Subcutaneous adipose tissue (tissue), 4 donors: Measurements from ENCODE around the gene DCUN1D3. TPM values are rescaled to one million over a fixed set of nuclear protein-coding genes. Genes with fewer than 3 reads are reported as not detected.

Source experiments
- CTCF ChIP-seq: fragments of 450-650 bp; IDR thresholded peaks from one replicate; pipeline ENCODE4 v1.5.1; 2016; ENCODE audit warnings: low read depth, mild to moderate bottlenecking, control low read depth, antibody characterized with exemption, moderate library complexity
- total RNA-seq, 4 donors: library from RNA; depleted of rRNA; stranded (reverse); fragments of >200 nt; gene quantifications; one replicate each; pipeline ENCODE4 v1.1.0, GENCODE V29; 2016

Gene DCUN1D3
- total RNA-seq, 4 donors from 2014 or later, result 34.8 to 68.6 (median 43.8) TPM

- TF ChIP-seq CTCF, result no peak
Observed at GRCh38 chr16:20940871-20941635, 40.9 kb upstream of the DCUN1D3 start.

GRCh38 chr16:20939611-20940010 is 39.5 kb upstream of the DCUN1D3 start:
- TF ChIP-seq CTCF, result no peak

- TF ChIP-seq CTCF, result no peak
Observed at GRCh38 chr16:20938426-20938825, 38.3 kb upstream of the DCUN1D3 start.

GRCh38 chr16:20937736-20938135 is 37.6 kb upstream of the DCUN1D3 start:
- TF ChIP-seq CTCF, result no peak

- TF ChIP-seq CTCF, result no peak
Observed at GRCh38 chr16:20933589-20933988, 33.4 kb upstream of the DCUN1D3 start.

GRCh38 chr16:20931066-20931600 is 31.0 kb upstream of the DCUN1D3 start:
- TF ChIP-seq CTCF, result no peak

- no peak for TF ChIP-seq CTCF
Observed at GRCh38 chr16:20930365-20930690, 30.2 kb upstream of the DCUN1D3 start.
